Activated CD4-positive, alpha-beta memory T cell treated with anti-CD3 and anti-CD28 coated beads, Interleukin-2, amount 10 ng/mL, durations not matched to agents 7 days and 5 days (primary cell): ENCODE measurements around the gene STK39. TPM values are rescaled to one million over a fixed set of nuclear protein-coding genes. Genes with fewer than 3 reads are reported as not detected.
"Not testable (repeated sequence)": the region's sequence is repeated elsewhere in the genome, so short reads cannot be mapped to it uniquely, and the experiment has no call there.

Source experiments
- CTCF ChIA-PET: fragments of 350-600 bp; sonication (Branson Sonifier 250); formaldehyde crosslinking; loops from one replicate; lab custom pipeline; 2021; ENCODE audit warnings: antibody characterized with exemption, inconsistent platforms; lab: Charles Lee
- POLR2A ChIA-PET: fragments of 350-600 bp; sonication (Branson Sonifier 250); formaldehyde crosslinking; loops from one replicate; lab custom pipeline; 2021; ENCODE audit warnings: antibody characterized with exemption; lab: Charles Lee
- DNase-seq: peaks from one replicate; pipeline ENCODE4 v3.0.0-alpha.2; 2020
- H3K27ac Mint-ChIP-seq: one replicate; pipeline ENCODE4 v1.8.0; 2021; ENCODE audit warnings: mild to moderate bottlenecking, mixed read lengths
- H3K27me3 Mint-ChIP-seq: one replicate; pipeline ENCODE4 v1.8.0; 2021; ENCODE audit warnings: mixed read lengths
- H3K36me3 Mint-ChIP-seq: one replicate; pipeline ENCODE4 v1.8.0; 2021; ENCODE audit warnings: low read depth, mixed read lengths
- H3K4me1 Mint-ChIP-seq: one replicate; pipeline ENCODE4 v1.8.0; 2021; ENCODE audit warnings: mixed read lengths
- H3K4me3 Mint-ChIP-seq: one replicate; pipeline ENCODE4 v1.8.0; 2021; ENCODE audit warnings: mild to moderate bottlenecking, mixed read lengths
- H3K9me3 Mint-ChIP-seq: one replicate; pipeline ENCODE4 v1.8.0; 2021; ENCODE audit warnings: mixed read lengths
- total RNA-seq, 2 experiments: library from RNA; stranded (reverse); gene quantifications; one replicate each; pipeline ENCODE4 v1.2.3, GENCODE V29; 2021

The STK39 gene
- 10 to 100 TPM; 43.0 to 45.5 TPM for total RNA-seq

GRCh38 chr2:168247341-168248261 is at the start of gene STK39:
Gene STK39 (minus strand): TSS chr2:168247595. CDS start chr2:168247435, 160 bp downstream.
- Mint-ChIP-seq H3K4me1 (peaks cover 39% of the 10 kb centered on the region), H3K36me3 (peaks cover 3% of the 10 kb centered on the region), H3K27ac (peak within 1 kb of the TSS; percentile 98), H3K9me3 (no peaks in the 10 kb centered on the region), H3K4me3 (peak within 1 kb of the TSS; percentile 89), H3K27me3 (no peaks in the 10 kb centered on the region)
- ChIA-PET CTCF (no interaction called here), POLR2A (interaction anchor here (0.8 to 1.7 kb wide), 7 partner anchors 36 to 86 kb away, joined by 3 to 6 read pairs (median 4); no protein-coding TSS in a partner anchor)
- DNase-seq: peak; percentile 74

GRCh38 chr2:168295051-168295450 is 47.7 kb upstream of the STK39 start:
- H3K27ac Mint-ChIP-seq: no peak overlapping the region
- H3K4me1 Mint-ChIP-seq: no peaks in the 10 kb centered on the region
- peaks cover 5% of the 10 kb centered on the region for H3K27me3 Mint-ChIP-seq
- H3K36me3 Mint-ChIP-seq: no peaks in the 10 kb centered on the region
- peaks cover 4% of the 10 kb centered on the region for H3K9me3 Mint-ChIP-seq
- CTCF ChIA-PET: no interaction called here
- no peak overlapping the region for H3K4me3 Mint-ChIP-seq
- POLR2A ChIA-PET: no interaction called here
- DNase-seq: no peak

DNA sequence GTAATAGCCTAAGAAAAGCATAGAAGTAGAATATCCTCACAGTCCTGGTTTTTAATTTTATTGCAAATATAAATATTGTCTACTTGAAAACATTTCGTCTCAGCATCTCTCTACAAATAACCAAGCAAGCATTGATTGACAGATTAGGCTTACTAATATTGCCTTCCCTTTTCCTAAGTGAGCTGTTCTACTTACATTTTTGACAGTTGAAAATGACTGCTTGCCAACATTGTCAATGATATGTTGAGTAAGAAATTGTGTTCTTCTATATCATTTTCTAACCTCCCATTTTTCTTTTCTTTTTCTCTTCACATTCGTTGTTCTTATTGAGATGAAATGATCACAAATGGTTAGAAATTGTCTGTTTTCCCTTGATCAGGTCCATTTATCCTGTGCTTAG is 47.0 kb upstream of the STK39 start:
- CTCF ChIA-PET: no interaction called here
- POLR2A ChIA-PET: no interaction called here
- DNase-seq: no peak
- Mint-ChIP-seq H3K9me3 (peaks cover 4% of the 10 kb centered on the region), H3K27ac (no peak overlapping the region), H3K36me3 (no peaks in the 10 kb centered on the region), H3K4me1 (no peaks in the 10 kb centered on the region), H3K27me3 (peaks cover 5% of the 10 kb centered on the region), H3K4me3 (no peak overlapping the region)

GRCh38 chr2:168293766-168294165 is 46.4 kb upstream of the STK39 start:
- CTCF ChIA-PET: no interaction called here
- POLR2A ChIA-PET: no interaction called here
- DNase-seq: no peak
- peaks cover 5% of the 10 kb centered on the region for H3K27me3 Mint-ChIP-seq
- H3K27ac Mint-ChIP-seq: no peak overlapping the region
- H3K4me3 Mint-ChIP-seq: no peak overlapping the region
- H3K9me3 Mint-ChIP-seq: peaks cover 4% of the 10 kb centered on the region
- no peaks in the 10 kb centered on the region for H3K4me1 Mint-ChIP-seq
- no peaks in the 10 kb centered on the region for H3K36me3 Mint-ChIP-seq

DNA sequence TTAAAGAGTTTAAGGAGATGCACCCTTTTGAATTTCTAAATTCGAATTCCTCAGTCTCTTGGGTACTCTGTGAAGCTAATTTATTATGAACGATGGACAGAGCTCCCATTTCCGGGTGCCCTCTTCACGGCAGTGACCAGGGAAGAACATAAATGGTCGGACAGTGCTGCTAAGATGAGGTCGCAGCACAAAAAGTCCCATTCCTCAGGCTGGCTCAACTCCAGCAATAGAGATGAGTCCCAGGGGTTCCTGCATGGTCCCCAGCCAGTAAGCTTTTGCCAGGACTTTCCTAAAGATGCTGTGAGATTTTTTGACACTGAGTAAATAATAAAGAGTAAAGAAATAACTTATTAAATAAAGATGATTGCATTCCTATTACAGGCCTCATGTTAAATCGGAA is 43.0 kb upstream of the STK39 start:
- no peak for DNase-seq
- no peaks in the 10 kb centered on the region for H3K36me3 Mint-ChIP-seq
- no peaks in the 10 kb centered on the region for H3K27me3 Mint-ChIP-seq
- no peaks in the 10 kb centered on the region for H3K4me1 Mint-ChIP-seq
- ChIA-PET CTCF (no interaction called here), POLR2A (no interaction called here)
- no peak overlapping the region for H3K27ac Mint-ChIP-seq
- peaks cover 4% of the 10 kb centered on the region for H3K9me3 Mint-ChIP-seq
- H3K4me3 Mint-ChIP-seq: no peak overlapping the region

- H3K27me3 Mint-ChIP-seq: no peaks in the 10 kb centered on the region
- POLR2A ChIA-PET: interaction anchor here (0.6 kb wide), 1 partner anchor 1401 kb away, joined by 3 read pairs; no protein-coding TSS in a partner anchor
- H3K9me3 Mint-ChIP-seq: peaks cover 4% of the 10 kb centered on the region
- CTCF ChIA-PET: no interaction called here
- no peaks in the 10 kb centered on the region for H3K36me3 Mint-ChIP-seq
- DNase-seq: no peak
- H3K4me3 Mint-ChIP-seq: no peak overlapping the region
- no peak overlapping the region for H3K27ac Mint-ChIP-seq
- H3K4me1 Mint-ChIP-seq: no peaks in the 10 kb centered on the region
These were observed 42.5 kb upstream of the STK39 start for GRCh38 chr2:168289880-168290279.

- DNase-seq: no peak
- H3K9me3 Mint-ChIP-seq: no peaks in the 10 kb centered on the region
These were observed 39.1 kb upstream of the STK39 start for GRCh38 chr2:168286535-168286934.

GRCh38 chr2:168278424-168278888 is 31.1 kb upstream of the STK39 start:
- no peak overlapping the region for H3K4me3 Mint-ChIP-seq
- ChIA-PET POLR2A (no interaction called here), CTCF (no interaction called here)
- H3K36me3 Mint-ChIP-seq: no peaks in the 10 kb centered on the region
- no peaks in the 10 kb centered on the region for H3K9me3 Mint-ChIP-seq
- DNase-seq: no peak
- no peaks in the 10 kb centered on the region for H3K4me1 Mint-ChIP-seq
- H3K27ac Mint-ChIP-seq: no peak overlapping the region
- peaks cover 4% of the 10 kb centered on the region for H3K27me3 Mint-ChIP-seq

More at GRCh38 chr2:168286535-168286934, 39.1 kb upstream of the STK39 start:
- ChIA-PET CTCF (interaction anchor here (1.0 kb wide), 1 partner anchor 12 kb away, joined by 5 read pairs; no protein-coding TSS in a partner anchor), POLR2A (no interaction called here)
- no peaks in the 10 kb centered on the region for H3K4me1 Mint-ChIP-seq
- H3K36me3 Mint-ChIP-seq: no peaks in the 10 kb centered on the region
- no peak overlapping the region for H3K27ac Mint-ChIP-seq
- no peaks in the 10 kb centered on the region for H3K27me3 Mint-ChIP-seq
- H3K4me3 Mint-ChIP-seq: no peak overlapping the region

DNA sequence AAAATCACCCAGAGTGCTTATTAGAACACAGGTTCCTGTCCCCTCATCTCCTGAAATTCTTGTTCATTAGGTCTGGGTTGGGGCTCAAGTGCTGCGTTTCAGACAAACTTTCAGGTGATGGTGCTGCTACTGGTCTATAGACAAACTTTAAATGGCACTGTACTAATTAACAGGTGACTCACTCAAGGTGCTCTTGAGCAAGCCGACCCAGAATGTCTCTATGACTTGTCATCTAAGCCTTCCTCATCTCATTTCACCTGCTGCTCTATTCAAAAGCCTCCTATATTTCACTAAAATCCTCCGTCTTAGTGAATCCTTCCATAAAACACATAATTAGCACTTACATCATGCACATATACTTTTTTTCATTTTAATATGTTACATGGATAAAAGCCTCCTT is 29.9 kb upstream of the STK39 start:
- no peak for DNase-seq
- CTCF ChIA-PET: no interaction called here

DNA sequence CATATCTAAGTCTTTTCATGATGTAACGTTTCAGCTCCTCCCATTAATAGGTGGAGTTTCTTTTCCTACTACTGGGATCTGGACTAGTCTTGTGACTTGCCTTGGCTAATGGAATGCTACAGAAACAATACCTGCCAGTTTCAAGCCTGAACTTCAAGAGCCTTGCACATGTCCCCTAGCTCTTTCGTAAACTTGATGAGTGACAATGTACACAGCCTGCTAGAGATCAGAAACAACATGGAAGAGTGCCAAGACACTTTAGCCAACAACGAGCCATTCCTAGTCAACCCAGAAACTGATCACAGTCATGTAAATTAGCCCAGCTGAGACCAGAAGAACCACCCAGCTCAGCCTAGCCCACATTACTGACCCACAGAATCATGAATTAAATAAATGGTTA is 24.8 kb upstream of the STK39 start:
- H3K36me3 Mint-ChIP-seq: no peaks in the 10 kb centered on the region
- H3K9me3 Mint-ChIP-seq: no peaks in the 10 kb centered on the region
- CTCF ChIA-PET: no interaction called here
- POLR2A ChIA-PET: no interaction called here
- no peak overlapping the region for H3K27ac Mint-ChIP-seq
- H3K4me3 Mint-ChIP-seq: no peak overlapping the region
- H3K27me3 Mint-ChIP-seq: peaks cover 3% of the 10 kb centered on the region
- no peak for DNase-seq
- no peaks in the 10 kb centered on the region for H3K4me1 Mint-ChIP-seq

More for the DNA sequence above, 29.9 kb upstream of the STK39 start:
- H3K4me3 Mint-ChIP-seq: no peak overlapping the region
- peaks cover 4% of the 10 kb centered on the region for H3K27me3 Mint-ChIP-seq
- H3K27ac Mint-ChIP-seq: no peak overlapping the region
- H3K9me3 Mint-ChIP-seq: no peaks in the 10 kb centered on the region
- H3K36me3 Mint-ChIP-seq: no peaks in the 10 kb centered on the region
- POLR2A ChIA-PET: no interaction called here
- no peaks in the 10 kb centered on the region for H3K4me1 Mint-ChIP-seq

GRCh38 chr2:168262926-168263325 is 15.5 kb upstream of the STK39 start:
- H3K27me3 Mint-ChIP-seq, H3K27ac Mint-ChIP-seq, POLR2A ChIA-PET, H3K36me3 Mint-ChIP-seq, H3K4me1 Mint-ChIP-seq, CTCF ChIA-PET, H3K4me3 Mint-ChIP-seq, DNase-seq: not testable (repeated sequence)
- peaks cover 14% of the 10 kb centered on the region for H3K9me3 Mint-ChIP-seq

GRCh38 chr2:168256448-168256847 is 9.1 kb upstream of the STK39 start:
- H3K9me3 Mint-ChIP-seq: peaks cover 13% of the 10 kb centered on the region
- POLR2A ChIA-PET: no interaction called here
- H3K4me1 Mint-ChIP-seq: peaks cover 5% of the 10 kb centered on the region
- CTCF ChIA-PET: no interaction called here
- H3K27me3 Mint-ChIP-seq: no peaks in the 10 kb centered on the region
- H3K36me3 Mint-ChIP-seq: no peaks in the 10 kb centered on the region
- H3K27ac Mint-ChIP-seq: no peak overlapping the region
- H3K4me3 Mint-ChIP-seq: no peak overlapping the region
- DNase-seq: no peak

- Mint-ChIP-seq H3K9me3 (peaks cover 11% of the 10 kb centered on the region), H3K4me1 (peaks cover 5% of the 10 kb centered on the region), H3K27ac (no peak overlapping the region), H3K4me3 (no peak overlapping the region), H3K27me3 (no peaks in the 10 kb centered on the region), H3K36me3 (no peaks in the 10 kb centered on the region)
- ChIA-PET CTCF (no interaction called here), POLR2A (no interaction called here)
- DNase-seq: no peak
These were observed 8.5 kb upstream of the STK39 start for GRCh38 chr2:168255866-168256265.
